AG08395 (cell line): ENCODE measurements around the gene CDH22.

Experiments used
- DNase-seq: peaks from one replicate; pipeline ENCODE4 v3.0.0; 2012; ENCODE audit warnings: mixed read lengths, low spot score

The CDH22 gene

DNA sequence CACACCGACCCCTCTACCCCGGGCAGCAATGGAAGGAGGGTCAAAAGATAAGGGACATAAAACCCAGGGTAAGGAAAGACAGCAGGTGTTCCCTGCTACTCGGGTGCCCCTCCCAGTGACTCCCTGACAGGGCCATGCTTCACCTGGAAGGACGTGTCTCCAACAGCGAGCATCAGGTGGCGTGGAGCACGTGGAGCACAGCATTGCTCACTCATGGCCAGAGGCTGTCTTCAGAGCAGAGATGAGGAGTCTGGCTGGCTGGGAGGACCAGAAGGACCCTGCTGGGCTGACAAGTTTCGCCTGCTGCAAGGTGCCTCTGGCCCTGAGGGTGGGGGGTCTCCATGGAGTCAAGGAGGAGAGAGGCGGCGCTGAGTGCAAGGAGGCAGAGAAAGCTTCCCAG lies 15.3 kb upstream of the CDH22 start:
- no peak for DNase-seq

GRCh38 chr20:46322641-46323040 lies 14.3 kb upstream of the CDH22 start:
- DNase-seq, result no peak

DNA sequence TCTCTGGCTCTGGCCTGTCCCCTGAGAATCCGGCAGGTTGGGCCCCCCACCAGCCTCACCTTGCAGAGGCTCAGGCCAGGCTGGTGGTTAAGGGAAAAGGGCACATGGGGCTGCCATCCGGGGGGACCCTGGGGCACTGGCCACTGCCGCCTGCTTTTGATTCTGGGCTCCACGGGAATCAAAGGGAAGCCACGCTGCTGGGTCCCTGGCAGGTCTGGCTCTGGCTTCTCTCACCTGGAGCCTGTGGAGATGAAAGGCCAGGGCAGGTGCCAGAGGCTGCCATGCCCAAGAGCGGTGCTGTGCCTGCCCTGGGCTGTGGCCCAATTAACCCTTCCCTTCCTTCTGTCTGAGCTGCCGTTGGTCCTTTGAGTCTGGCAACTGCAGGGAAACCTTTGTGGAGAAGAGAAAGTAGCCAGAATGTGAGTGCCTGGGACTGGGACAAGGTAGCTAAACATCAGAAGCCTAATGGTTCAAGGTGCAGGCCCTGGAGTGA lies 9.4 kb upstream of the CDH22 start:
- no peak for DNase-seq

DNA sequence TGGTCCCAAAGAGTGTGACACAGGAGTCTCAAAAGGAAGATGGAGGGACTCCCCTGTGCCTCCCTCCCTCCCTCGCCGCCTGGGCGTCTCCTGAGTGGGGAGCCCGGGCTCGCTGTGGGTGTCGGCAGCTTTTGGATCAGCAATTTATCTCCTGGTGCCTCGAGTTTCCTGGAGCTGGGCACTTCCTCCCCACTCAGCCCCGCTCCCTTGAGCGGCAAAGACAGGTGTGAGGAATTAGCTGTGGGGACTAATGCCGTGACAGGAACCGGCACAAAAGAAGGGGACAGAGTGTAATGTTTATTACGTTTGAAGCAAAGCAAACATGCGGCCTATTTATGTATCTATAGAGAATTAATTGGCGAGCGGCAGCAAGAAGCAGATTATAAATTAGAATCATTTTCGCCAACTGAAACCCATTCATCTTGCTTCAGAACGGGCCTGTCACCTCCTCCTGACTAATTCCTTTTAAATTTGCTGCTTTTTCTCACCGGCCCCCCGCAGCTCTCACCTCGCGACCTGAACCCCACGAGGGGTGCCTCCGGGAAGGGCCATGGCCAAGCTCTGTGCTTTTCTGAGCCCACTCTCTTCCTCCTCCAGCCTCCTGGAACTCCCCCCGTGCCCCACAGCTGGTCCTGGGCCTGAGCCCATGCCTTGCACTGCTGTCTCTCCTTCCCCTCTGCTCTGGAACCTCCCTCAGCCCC lies 8.8 kb upstream of the CDH22 start:
- no peak for DNase-seq

DNA sequence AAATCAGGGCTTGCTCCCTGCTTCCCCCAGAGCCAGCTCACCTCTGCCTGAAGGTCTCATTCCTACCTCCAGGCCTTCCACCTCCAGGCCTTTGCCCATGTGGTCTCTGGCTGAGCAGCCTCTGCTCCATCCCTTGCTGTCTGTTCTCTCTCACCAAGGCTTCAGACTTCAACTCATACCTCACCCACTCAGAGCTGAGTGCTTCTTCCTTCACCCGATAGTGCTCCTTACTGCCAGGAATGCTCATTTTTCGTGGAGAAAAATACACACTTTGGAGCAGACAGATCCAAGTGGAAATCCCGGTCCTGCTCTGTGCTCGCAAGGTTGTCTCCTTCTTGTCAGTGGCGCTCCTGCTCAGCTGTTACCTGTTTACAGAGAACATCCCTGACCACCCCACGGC lies 7.0 kb upstream of the CDH22 start:
- DNase-seq, result no peak

- DNase-seq, result no peak
Observed at GRCh38 chr20:46312945-46313861, 4.9 kb upstream of the CDH22 start.

DNA sequence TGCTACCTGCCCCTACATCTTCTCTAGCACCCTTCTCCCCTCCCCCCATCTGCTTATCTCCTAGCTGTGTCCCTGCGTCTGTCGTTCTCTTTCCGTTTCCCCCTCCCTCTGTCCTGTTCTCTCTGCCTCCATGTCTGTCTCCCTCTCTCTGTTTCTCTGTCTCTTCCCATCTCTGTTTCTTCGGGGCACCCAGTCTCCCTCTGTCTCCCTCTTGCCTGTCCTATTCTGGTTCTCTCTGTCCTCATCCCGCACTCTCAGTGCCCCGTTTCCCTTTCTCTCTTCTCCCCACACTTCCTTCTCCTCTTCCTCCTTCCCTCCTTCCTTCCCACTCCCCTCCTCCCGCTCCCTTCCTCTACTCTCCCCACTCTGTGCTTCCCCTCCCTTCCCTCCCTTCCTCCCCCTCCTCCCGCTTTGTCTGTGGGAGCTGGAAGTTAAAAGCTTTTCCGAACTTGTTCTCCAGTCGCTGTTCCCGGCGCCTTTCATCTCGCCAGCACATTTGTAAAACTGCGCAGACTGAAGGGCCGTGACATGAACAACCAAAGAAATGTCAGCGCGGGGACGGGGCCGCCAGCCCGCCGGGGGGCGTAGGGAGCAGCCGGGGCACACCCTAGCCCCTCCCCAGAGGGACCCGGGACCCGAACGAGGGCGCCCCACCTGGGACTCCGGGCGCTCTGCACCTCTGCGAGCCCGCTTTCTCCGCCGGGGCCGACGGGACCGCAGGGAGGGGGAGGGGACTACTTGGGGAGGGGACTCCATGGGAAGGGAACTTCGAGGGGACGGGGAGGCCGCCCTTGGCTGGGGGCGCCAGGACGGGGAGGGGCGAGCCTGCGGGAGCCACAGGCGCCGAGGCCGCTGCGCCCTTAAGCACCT lies 4.0 kb upstream of the CDH22 start:
- DNase-seq, result no peak

DNA sequence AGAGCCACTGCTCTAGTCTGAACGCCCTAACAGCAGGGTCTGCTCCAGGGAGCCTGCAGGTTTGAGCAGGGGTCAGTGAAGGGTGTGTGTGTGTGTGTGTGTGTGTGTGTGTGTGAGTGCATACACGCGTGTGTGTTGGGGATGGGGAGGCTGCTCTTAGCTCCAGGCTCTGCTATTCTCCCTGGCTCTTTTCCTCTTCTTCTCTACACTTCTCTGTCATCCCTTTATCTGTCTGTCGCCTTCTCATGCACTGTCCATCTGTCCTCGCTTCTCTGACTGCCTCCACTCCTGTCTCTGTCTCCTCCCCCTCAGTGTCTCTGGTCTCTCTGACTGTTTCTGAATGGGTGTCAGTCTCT lies 3.4 kb upstream of the CDH22 start:
- no peak for DNase-seq

DNA sequence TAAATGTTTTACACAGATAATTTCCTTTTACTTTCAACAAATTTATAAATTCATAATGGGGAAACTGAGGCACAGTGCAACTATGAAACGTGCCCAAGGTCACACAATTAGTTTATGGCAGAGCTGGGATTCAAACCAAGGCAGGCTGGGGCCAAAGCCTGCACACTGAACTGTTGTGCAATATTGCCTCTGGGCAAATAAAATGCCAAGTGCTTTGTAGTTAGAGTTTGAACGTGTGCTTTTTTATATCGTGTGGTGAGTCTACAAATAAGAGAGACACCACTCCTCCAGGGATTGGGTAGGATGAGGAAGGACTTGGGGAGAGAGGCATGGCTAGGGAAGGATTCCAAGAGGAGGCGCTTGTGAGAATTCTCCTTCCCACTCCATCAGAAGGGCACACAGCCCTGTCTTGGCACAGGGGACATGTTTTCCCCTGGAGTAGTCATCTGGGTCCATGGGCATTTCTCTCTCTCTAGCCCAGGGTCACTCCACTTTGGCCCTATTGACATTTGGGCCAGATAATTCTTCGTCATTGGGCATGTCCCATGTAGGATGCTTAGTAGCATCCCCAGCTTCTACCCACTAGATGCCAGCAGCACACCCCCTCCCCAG lies 2.8 kb upstream of the CDH22 start:
- no peak for DNase-seq

GRCh38 chr20:46309945-46310344 lies 1.6 kb upstream of the CDH22 start:
- no peak for DNase-seq

DNA sequence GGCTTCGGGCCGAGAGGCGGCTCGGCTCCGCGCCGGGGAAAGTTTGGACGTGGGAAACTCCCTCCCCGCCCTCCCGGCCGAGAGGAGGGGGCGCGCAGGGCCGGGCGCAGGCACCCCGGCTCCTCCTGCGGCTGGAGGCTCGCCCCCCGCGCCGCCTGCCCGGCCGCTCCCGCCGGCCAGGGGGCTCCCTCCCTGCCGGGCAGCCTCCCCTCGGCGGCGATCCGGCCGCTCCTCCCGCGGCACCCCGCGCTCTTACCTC lies 370 bp downstream of the CDH22 start:
- DNase-seq, result no peak

- peak; percentile 77 for DNase-seq
Observed at GRCh38 chr20:46307139-46307998, 929 bp downstream of the CDH22 start.

DNA sequence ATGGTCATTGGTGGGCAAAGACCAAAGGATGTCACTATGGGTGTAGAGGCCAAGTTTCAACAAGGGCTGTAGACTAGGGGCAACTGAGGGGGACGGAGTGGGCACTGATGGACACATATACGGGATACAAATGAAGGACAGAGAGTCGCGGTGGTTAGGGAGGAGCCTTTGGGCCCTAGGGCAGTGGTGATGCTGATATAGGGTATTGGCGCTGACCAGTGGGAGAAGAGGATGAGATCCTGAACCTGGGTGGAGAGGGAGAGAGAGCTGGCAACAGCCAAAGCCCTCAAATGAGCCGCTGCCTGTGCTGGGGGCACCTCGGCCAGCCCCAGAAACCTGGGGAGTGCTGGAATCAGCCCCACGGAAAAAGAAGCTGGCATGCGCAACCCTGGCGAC lies 1.6 kb downstream of the CDH22 start:
- DNase-seq, result no peak

- DNase-seq, result no peak
Observed at GRCh38 chr20:46305973-46306360, 2.3 kb downstream of the CDH22 start.

DNA sequence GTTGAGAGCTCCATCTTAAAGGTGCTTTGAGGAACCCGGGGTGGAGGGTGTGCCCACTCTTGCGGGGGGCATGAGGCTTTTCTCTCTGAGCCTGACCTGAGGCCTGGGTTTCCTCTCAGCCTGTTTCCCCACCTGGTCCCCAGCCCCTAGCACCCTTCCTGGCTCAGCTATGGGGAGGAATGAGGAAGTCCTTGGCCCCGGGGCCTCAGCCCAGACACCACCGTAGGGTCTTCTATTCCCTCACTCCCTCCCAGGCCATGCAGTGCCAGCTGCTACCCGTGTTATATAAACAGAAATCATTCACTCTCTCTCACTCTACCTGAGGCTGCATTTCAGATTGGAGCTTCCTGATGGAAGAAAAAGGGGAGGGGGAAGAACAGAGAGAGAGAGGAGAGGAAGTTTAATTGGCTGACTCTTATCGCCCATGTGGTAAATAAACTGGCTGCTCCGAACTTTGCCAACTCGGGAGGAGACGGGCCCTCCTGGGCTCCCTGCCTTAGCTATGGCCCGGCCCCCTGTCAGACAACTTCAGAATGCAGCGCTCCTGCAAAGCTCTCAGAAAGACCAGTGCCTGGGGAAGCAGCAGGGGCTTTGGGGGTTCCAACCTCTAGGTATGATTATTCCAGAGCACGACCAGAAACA lies 2.8 kb downstream of the CDH22 start:
- DNase-seq, result no peak

DNA sequence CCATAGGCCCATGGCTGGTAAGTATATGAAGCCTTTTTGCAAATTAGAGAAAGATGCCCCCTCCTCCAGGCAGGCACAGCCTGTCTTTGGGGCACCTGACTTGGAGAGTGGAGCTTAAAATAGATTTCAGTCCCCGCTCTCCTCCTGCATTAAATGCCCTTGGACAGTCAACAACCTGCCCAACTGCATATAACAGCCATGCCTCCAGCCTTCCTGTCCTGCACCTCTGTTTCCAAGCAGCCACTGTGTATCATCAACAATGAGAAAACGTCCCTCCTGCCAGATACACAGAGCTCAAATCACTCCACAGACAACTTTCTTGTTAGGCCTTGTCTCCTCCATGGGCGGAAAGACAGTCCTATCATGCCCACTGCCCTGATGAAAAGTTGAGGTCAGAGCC lies 3.4 kb downstream of the CDH22 start:
- DNase-seq, result no peak

- no peak for DNase-seq
Observed at GRCh38 chr20:46304361-46304760, 3.9 kb downstream of the CDH22 start.

GRCh38 chr20:46303176-46303956 lies 4.9 kb downstream of the CDH22 start:
- no peak for DNase-seq

- DNase-seq, result no peak
Observed at GRCh38 chr20:46302106-46302505, 6.2 kb downstream of the CDH22 start.

DNA sequence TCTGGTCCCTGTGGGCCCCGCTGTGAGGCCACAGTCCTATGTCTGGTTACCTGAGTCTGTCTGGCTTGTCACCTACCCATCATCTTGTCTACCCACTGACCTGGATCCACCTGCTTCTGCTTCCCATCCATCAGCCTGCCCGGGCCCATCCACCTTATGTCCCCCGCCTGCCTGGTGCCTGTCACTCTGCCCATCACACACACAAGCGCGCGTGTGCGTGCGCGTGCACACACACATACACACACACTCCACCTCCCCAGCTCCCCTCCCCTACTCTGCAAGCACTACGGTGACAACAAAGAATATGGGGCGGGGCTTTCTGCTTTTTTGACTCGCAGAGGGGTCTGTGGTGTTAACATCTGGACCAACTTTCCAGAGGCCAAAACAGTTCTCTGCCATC lies 8.0 kb downstream of the CDH22 start:
- no peak for DNase-seq
